WTC11 (cell line): ENCODE results near the gene TTL.

Experiments
- CREB1 ChIP-seq: sonication (generic); formaldehyde crosslinking; IDR thresholded peaks from 2 replicates; pipeline ENCODE4 v1.8.0; 2023; ENCODE audit warnings: mild to moderate bottlenecking, missing genetic modification reagents
- E2F4 ChIP-seq: sonication (generic); formaldehyde crosslinking; IDR thresholded peaks from 2 replicates; pipeline ENCODE4 v1.8.1; 2022; ENCODE audit warnings: low read depth, mild to moderate bottlenecking, moderate library complexity, missing genetic modification reagents, borderline replicate concordance
- IRF2 ChIP-seq: sonication (generic); formaldehyde crosslinking; IDR thresholded peaks from 2 replicates; pipeline ENCODE4 v1.8.0; 2022; ENCODE audit warnings: low read depth, missing genetic modification reagents, borderline replicate concordance
- NFYB ChIP-seq: sonication (generic); formaldehyde crosslinking; conservative IDR thresholded peaks from 2 replicates; pipeline ENCODE4 v1.8.0; 2022; ENCODE audit warnings: low read depth, missing genetic modification reagents
- NR3C1 ChIP-seq: sonication (generic); formaldehyde crosslinking; conservative IDR thresholded peaks from 2 replicates; pipeline ENCODE4 v1.8.1; 2023; ENCODE audit warnings: low read depth, mild to moderate bottlenecking, missing genetic modification reagents
- STAT6 ChIP-seq: sonication (generic); formaldehyde crosslinking; conservative IDR thresholded peaks from 2 replicates; pipeline ENCODE4 v1.8.1; 2023; ENCODE audit warnings: mild to moderate bottlenecking, low read depth, missing genetic modification reagents, moderate library complexity
- ZMAT4 ChIP-seq: fragments of 250-450 bp; sonication (Bioruptor Pico); IDR thresholded peaks from 2 replicates; pipeline ENCODE4 v1.9.0; 2021; ENCODE audit warnings: mild to moderate bottlenecking
- ZNF138 ChIP-seq: sonication (generic); formaldehyde crosslinking; conservative IDR thresholded peaks from 2 replicates; pipeline ENCODE4 v1.8.1; 2022; ENCODE audit warnings: mild to moderate bottlenecking, moderate library complexity, missing genetic modification reagents
- TF ChIP-seq, protein P1 (sequence below): fragments of 200-600 bp; IDR thresholded peaks from 2 replicates; pipeline ENCODE4 v1.8.0; 2022; ENCODE audit warnings: antibody characterized with exemption
- TF ChIP-seq, protein P2 (sequence below): sonication (generic); formaldehyde crosslinking; IDR thresholded peaks from 2 replicates; pipeline ENCODE4 v1.8.0; 2022; ENCODE audit warnings: mild to moderate bottlenecking, missing genetic modification reagents

GRCh38 chr2:112465382-112465781 is 16.6 kb upstream of the TTL start:
- TF ChIP-seq CREB1 (CRISPR knock-in tag) = no peak
- TF ChIP-seq E2F4 (CRISPR knock-in tag) = no peak
- TF ChIP-seq, protein P1, sequence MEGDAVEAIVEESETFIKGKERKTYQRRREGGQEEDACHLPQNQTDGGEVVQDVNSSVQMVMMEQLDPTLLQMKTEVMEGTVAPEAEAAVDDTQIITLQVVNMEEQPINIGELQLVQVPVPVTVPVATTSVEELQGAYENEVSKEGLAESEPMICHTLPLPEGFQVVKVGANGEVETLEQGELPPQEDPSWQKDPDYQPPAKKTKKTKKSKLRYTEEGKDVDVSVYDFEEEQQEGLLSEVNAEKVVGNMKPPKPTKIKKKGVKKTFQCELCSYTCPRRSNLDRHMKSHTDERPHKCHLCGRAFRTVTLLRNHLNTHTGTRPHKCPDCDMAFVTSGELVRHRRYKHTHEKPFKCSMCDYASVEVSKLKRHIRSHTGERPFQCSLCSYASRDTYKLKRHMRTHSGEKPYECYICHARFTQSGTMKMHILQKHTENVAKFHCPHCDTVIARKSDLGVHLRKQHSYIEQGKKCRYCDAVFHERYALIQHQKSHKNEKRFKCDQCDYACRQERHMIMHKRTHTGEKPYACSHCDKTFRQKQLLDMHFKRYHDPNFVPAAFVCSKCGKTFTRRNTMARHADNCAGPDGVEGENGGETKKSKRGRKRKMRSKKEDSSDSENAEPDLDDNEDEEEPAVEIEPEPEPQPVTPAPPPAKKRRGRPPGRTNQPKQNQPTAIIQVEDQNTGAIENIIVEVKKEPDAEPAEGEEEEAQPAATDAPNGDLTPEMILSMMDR = peak; percentile 16; the same call in 1 of the 2 replicates
- no peak for TF ChIP-seq NFYB
- TF ChIP-seq, protein P2, sequence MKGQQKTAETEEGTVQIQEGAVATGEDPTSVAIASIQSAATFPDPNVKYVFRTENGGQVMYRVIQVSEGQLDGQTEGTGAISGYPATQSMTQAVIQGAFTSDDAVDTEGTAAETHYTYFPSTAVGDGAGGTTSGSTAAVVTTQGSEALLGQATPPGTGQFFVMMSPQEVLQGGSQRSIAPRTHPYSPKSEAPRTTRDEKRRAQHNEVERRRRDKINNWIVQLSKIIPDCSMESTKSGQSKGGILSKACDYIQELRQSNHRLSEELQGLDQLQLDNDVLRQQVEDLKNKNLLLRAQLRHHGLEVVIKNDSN = no peak
- no peak for TF ChIP-seq NR3C1 (CRISPR knock-in tag)
- no peak for TF ChIP-seq STAT6
- no peak for TF ChIP-seq ZNF138
- no peak for TF ChIP-seq IRF2
- TF ChIP-seq ZMAT4 (CRISPR knock-in tag) = no peak
